Measurements from ENCODE around the gene RBBP9.
"Not testable (repeated sequence)": the region's sequence is repeated elsewhere in the genome, so short reads cannot be mapped to it uniquely, and the experiment has no call there.

The RBBP9 gene

GRCh38 chr20:18533978-18534644, 37.1 kb upstream of the RBBP9 start:
- TF ChIP-seq CTCF (IDR thresholded peaks at IDR 0.05; ENCODE audit: extremely low read depth, insufficient read depth, missing control alignments), result no peak
- in situ Hi-C loops (cut with MboI; ENCODE audit: low pct_unique_long_range_greater_than_20kb, low sequenced_read_pairs, unreplicated experiment), result no loop called here
- DNase-seq (ENCODE audit: low spot score), result no peak

GRCh38 chr20:18533491-18533890, 36.5 kb upstream of the RBBP9 start:
- no peak for TF ChIP-seq CTCF (IDR thresholded peaks at IDR 0.05; ENCODE audit: extremely low read depth, insufficient read depth, missing control alignments)
- DNase-seq (ENCODE audit: low spot score), result no peak
- in situ Hi-C loops (cut with MboI; ENCODE audit: low pct_unique_long_range_greater_than_20kb, low sequenced_read_pairs, unreplicated experiment), result no loop called here

GRCh38 chr20:18532626-18533025, 35.6 kb upstream of the RBBP9 start:
- DNase-seq (ENCODE audit: low spot score), result no peak
- in situ Hi-C loops (cut with MboI; ENCODE audit: low pct_unique_long_range_greater_than_20kb, low sequenced_read_pairs, unreplicated experiment), result no loop called here
- no peak for TF ChIP-seq CTCF (IDR thresholded peaks at IDR 0.05; ENCODE audit: extremely low read depth, insufficient read depth, missing control alignments)

- no peak for DNase-seq (ENCODE audit: low spot score)
- TF ChIP-seq CTCF (IDR thresholded peaks at IDR 0.05; ENCODE audit: extremely low read depth, insufficient read depth, missing control alignments), result no peak
- in situ Hi-C loops (cut with MboI; ENCODE audit: low pct_unique_long_range_greater_than_20kb, low sequenced_read_pairs, unreplicated experiment), result no loop called here
Measured at GRCh38 chr20:18529041-18529440, 32.0 kb upstream of the RBBP9 start.

GRCh38 chr20:18527836-18528235, 30.8 kb upstream of the RBBP9 start:
- no peak for DNase-seq (ENCODE audit: low spot score)
- in situ Hi-C loops (cut with MboI; ENCODE audit: low pct_unique_long_range_greater_than_20kb, low sequenced_read_pairs, unreplicated experiment), result no loop called here

GRCh38 chr20:18527339-18527738, 30.3 kb upstream of the RBBP9 start:
- in situ Hi-C loops (cut with MboI; ENCODE audit: low pct_unique_long_range_greater_than_20kb, low sequenced_read_pairs, unreplicated experiment), result no loop called here

More at GRCh38 chr20:18527836-18528235, 30.8 kb upstream of the RBBP9 start:
- TF ChIP-seq CTCF (IDR thresholded peaks at IDR 0.05; ENCODE audit: extremely low read depth, insufficient read depth, missing control alignments), result no peak

GRCh38 chr20:18526761-18527160, 29.7 kb upstream of the RBBP9 start:
- DNase-seq (ENCODE audit: low spot score); in situ Hi-C loops (cut with MboI; ENCODE audit: low pct_unique_long_range_greater_than_20kb, low sequenced_read_pairs, unreplicated experiment): not testable (repeated sequence)

More at GRCh38 chr20:18527339-18527738, 30.3 kb upstream of the RBBP9 start:
- DNase-seq (ENCODE audit: low spot score), result no peak
- no peak for TF ChIP-seq CTCF (IDR thresholded peaks at IDR 0.05; ENCODE audit: extremely low read depth, insufficient read depth, missing control alignments)
